Right atrium auricular region (tissue), 2 donors: ENCODE results near the gene LDB3. TPM values are rescaled to one million over a fixed set of nuclear protein-coding genes. Genes with fewer than 3 reads are reported as not detected.

Experiments used
- DNase-seq: peaks from one replicate; pipeline ENCODE4 v3.0.0-alpha.2; 2019; ENCODE audit warnings: low spot score
- H3K27ac ChIP-seq, 2 donors: fragments of 200-600 bp; sonication (generic); 1 replicate in 1 of 2; 2 replicates in 1 of 2; pipeline ENCODE4 v1.5.1; 2016 to 2019
- H3K27me3 ChIP-seq, 2 donors: fragments of 200-600 bp; sonication (generic); one replicate each; pipeline versions ENCODE4 v1.5.1 to v1.6.0; 2017 to 2019
- H3K36me3 ChIP-seq: fragments of 200-600 bp; sonication (generic); one replicate; pipeline ENCODE4 v1.5.1; 2016
- H3K4me1 ChIP-seq, 2 donors: fragments of 200-600 bp; sonication (generic); one replicate each; pipeline versions ENCODE4 v1.5.1 to v1.6.0; 2017 to 2019
- H3K4me3 ChIP-seq, 2 donors: fragments of 200-600 bp; sonication (generic); 1 replicate in 1 of 2; 2 replicates in 1 of 2; pipeline ENCODE4 v1.5.1; 2017 to 2019; ENCODE audit warnings: mild to moderate bottlenecking in 1 of 2, moderate library complexity in 1 of 2
- H3K9me3 ChIP-seq, 2 donors: fragments of 200-600 bp; sonication (generic); one replicate each; pipeline ENCODE4 v1.5.1; 2019
- total RNA-seq, 2 donors: library from RNA; depleted of rRNA; stranded (reverse); fragments of >200 nt; gene quantifications; one replicate each; pipeline ENCODE4 v1.1.0, GENCODE V29; 2016
- TF ChIP-seq, protein P1 (sequence below), 2 donors: fragments of 200-600 bp; sonication (generic); IDR thresholded peaks; one replicate each; pipeline ENCODE4 v1.5.1; 2019; ENCODE audit warnings: antibody characterized with exemption in 2 of 2

LDB3 gene
- total RNA-seq, 2 donors from 2014 or later = 448 to 908 TPM

DNA sequence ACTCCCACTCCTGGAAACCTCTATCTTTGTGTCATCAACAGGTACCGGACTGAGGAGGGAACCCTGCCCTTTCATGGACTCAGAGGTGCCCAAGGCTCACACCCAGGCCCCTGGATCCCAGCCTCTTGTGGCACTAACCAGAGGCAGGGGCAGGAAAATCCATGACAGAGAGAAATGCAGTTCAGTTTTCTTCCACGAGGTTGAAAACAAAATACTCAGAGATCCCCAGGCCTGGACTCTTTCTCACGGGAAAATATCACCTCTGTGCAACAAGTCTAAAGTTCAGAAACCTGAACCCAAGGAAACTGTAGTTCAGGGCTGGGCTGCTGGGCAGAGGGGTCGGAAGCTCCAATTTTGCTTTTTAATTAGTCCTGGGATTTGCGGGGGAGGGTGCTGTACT lies 35.4 kb upstream of the LDB3 start:
- DNase-seq = no peak
- TF ChIP-seq, protein P1, sequence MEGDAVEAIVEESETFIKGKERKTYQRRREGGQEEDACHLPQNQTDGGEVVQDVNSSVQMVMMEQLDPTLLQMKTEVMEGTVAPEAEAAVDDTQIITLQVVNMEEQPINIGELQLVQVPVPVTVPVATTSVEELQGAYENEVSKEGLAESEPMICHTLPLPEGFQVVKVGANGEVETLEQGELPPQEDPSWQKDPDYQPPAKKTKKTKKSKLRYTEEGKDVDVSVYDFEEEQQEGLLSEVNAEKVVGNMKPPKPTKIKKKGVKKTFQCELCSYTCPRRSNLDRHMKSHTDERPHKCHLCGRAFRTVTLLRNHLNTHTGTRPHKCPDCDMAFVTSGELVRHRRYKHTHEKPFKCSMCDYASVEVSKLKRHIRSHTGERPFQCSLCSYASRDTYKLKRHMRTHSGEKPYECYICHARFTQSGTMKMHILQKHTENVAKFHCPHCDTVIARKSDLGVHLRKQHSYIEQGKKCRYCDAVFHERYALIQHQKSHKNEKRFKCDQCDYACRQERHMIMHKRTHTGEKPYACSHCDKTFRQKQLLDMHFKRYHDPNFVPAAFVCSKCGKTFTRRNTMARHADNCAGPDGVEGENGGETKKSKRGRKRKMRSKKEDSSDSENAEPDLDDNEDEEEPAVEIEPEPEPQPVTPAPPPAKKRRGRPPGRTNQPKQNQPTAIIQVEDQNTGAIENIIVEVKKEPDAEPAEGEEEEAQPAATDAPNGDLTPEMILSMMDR (IDR thresholded peaks at IDR 0.05) = no peak
- H3K27ac ChIP-seq = no peak overlapping the region
- H3K27me3 ChIP-seq = no peaks in the 10 kb centered on the region
- H3K4me3 ChIP-seq = no peak overlapping the region
- no peaks in the 10 kb centered on the region for H3K9me3 ChIP-seq
- H3K36me3 ChIP-seq = no peaks in the 10 kb centered on the region
- peaks cover 0 to 18% of the 10 kb centered on the region in 2 donors for H3K4me1 ChIP-seq

DNA sequence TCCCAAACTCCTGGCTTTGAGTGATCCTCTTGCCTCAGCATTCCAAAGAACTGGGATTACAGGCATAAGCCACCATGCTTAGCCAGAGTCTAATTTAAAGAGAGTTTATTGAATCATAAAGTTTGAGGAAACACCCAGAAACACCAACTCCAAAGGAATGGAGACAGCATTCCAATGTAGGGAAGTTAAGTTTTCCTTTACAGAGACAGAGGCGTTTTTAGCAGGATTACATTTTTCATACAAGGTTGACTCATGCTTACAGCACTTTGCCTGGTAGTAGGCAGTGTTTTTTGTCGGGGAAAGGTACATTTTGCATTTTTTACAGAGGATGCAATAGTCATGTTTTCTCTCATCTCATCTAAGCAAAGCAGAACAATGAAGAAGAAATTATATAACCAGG lies 32.9 kb upstream of the LDB3 start:
- H3K4me3 ChIP-seq = no peak overlapping the region
- DNase-seq = no peak
- H3K4me1 ChIP-seq = peaks cover 0 to 15% of the 10 kb centered on the region in 2 donors
- H3K27ac ChIP-seq = no peak overlapping the region
- no peaks in the 10 kb centered on the region for H3K27me3 ChIP-seq
- no peaks in the 10 kb centered on the region for H3K36me3 ChIP-seq
- TF ChIP-seq, protein P1 (IDR thresholded peaks at IDR 0.05) = no peak
- H3K9me3 ChIP-seq = no peaks in the 10 kb centered on the region

DNA sequence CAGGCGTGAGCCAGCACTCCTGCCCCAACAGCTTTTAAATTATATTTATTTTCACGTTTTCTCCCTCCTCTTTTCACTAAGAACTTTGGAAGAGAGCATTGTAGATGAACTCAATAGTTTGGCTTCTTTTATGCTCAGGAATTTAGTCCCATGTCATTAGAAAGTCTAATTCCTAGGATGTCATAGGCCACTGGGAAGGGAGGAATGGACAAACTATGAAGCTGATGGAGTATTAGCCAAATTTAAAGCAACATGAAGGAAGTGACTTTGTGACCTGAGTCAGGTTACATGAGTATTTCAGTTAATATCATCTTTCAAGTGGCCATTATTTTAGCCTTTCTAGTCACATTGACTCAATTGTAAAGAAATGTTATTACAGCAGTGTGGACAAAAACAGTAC lies 32.0 kb upstream of the LDB3 start:
- no peak overlapping the region for H3K4me3 ChIP-seq
- H3K9me3 ChIP-seq = no peaks in the 10 kb centered on the region
- no peaks in the 10 kb centered on the region for H3K36me3 ChIP-seq
- H3K27me3 ChIP-seq = no peaks in the 10 kb centered on the region
- DNase-seq = no peak
- H3K27ac ChIP-seq = no peak overlapping the region
- TF ChIP-seq, protein P1 (IDR thresholded peaks at IDR 0.05) = no peak
- peaks cover 0 to 13% of the 10 kb centered on the region in 2 donors for H3K4me1 ChIP-seq

DNA sequence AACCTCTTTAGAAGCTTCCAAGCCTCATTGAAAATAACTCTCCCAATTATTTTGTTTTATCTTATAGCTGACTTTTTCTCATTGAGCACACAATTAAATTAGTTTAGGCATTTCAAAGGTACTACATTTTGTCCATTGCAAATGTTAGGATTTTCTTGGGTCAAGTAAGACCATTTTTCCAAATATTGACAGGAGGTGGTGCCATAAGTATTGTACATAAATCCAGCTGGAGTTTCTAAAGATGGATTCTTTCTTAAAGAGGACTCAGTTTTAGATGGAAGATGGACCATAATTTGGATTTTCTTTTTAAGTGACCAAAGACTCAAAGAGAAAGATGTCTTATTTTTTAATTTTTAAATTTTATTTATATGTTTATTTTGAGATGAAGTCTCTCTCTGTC lies 26.3 kb upstream of the LDB3 start:
- Histone ChIP-seq H3K27me3 (no peaks in the 10 kb centered on the region), H3K36me3 (no peaks in the 10 kb centered on the region), H3K4me3 (no peak overlapping the region), H3K27ac (no peak overlapping the region), H3K4me1 (peaks cover 0 to 6% of the 10 kb centered on the region in 2 donors), H3K9me3 (no peaks in the 10 kb centered on the region)
- DNase-seq = no peak
- TF ChIP-seq, protein P1 (IDR thresholded peaks at IDR 0.05) = peak in 1 of 2 donors; percentile 28

DNA sequence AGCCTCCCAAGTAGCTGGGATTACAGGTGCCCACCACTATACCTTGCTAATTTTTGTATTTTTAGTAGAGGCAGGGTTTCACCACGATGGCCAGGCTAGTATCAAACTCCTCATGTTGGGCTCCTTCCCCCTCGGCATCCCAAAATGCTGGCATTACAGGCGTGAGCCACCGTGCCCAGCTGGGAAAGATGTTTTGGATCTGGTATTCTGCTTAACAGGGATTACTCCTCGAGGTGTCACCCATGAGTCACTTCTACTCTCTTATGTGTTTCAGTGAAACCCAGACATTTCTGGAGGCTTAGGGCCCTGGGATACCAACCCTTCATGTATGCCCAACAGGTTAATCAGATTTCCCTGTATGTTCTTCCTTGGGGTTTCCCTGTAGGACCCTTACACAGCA lies 25.8 kb upstream of the LDB3 start:
- no peaks in the 10 kb centered on the region for H3K36me3 ChIP-seq
- no peak overlapping the region for H3K27ac ChIP-seq
- TF ChIP-seq, protein P1 (IDR thresholded peaks at IDR 0.05) = no peak
- no peaks in the 10 kb centered on the region for H3K9me3 ChIP-seq
- peaks cover 0 to 6% of the 10 kb centered on the region in 2 donors for H3K4me1 ChIP-seq
- no peak overlapping the region for H3K4me3 ChIP-seq
- H3K27me3 ChIP-seq = no peaks in the 10 kb centered on the region
- DNase-seq = no peak

DNA sequence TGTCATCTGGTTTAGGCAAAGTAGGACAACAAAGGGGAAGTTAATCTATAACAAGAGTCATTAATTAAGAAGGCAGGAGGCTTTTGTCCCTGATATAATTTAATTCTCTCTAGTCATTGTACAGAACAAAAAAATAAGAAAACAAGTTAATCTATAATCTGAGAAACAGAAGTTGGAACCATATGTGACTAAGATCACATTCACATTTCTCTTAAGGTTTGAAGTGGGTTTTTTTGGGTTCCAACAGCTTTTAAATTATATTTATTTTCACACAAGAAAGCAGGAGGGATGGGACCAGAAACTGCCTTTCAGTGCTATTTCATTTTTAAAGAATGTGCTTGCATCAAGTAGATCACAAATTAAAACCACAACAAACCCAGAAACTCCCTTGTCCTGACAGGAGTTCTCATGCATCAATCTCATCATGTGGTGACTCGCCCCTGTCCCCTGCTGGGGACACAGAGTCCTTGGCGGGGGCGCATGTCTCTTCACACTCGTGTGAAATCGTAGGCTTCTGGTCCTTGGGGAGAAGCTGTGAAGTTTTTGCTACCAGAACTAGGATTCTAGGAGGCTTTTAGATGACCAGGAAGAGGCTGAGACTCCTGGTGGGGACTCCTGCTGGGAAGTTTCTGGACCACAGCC lies 24.0 kb upstream of the LDB3 start:
- Histone ChIP-seq H3K9me3 (no peaks in the 10 kb centered on the region), H3K36me3 (no peaks in the 10 kb centered on the region), H3K27ac (peak overlapping the region; percentile 0 to 48), H3K4me1 (peaks cover 0 to 17% of the 10 kb centered on the region in 2 donors), H3K27me3 (no peaks in the 10 kb centered on the region), H3K4me3 (no peak overlapping the region)
- no peak for DNase-seq
- TF ChIP-seq, protein P1 (IDR thresholded peaks at IDR 0.05) = peak in 1 of 2 donors; percentile 53
